SK-N-SH (cell line): Measurements from ENCODE around the gene KRTAP15-1.

Source experiments
- CHD2 ChIP-seq: fragments of 150-350 bp; IDR thresholded peaks from 2 replicates; pipeline ENCODE4 v1.6.1; 2018; ENCODE audit warnings: low read length; ENCODE audit not compliant: partially characterized antibody
- FOXJ3 ChIP-seq: sonication (generic); formaldehyde crosslinking; IDR thresholded peaks from 2 replicates; pipeline ENCODE4 v1.5.1; 2020; ENCODE audit warnings: mild to moderate bottlenecking, missing genetic modification reagents
- NRF1 ChIP-seq: IDR thresholded peaks from 2 replicates; pipeline ENCODE4 v1.6.1; 2012; ENCODE audit warnings: low read depth, mild to moderate bottlenecking, low read length
- POLR2AphosphoS5 ChIP-seq: IDR thresholded peaks from 2 replicates; pipeline ENCODE4 v1.6.1; 2012; ENCODE audit warnings: low read depth, low read length
- TF ChIP-seq, protein P1 (sequence below): fragments of 200-600 bp; sonication (generic); IDR thresholded peaks from 2 replicates; pipeline ENCODE4 v1.6.1; 2017; ENCODE audit warnings: antibody characterized with exemption, mild to moderate bottlenecking, moderate library complexity
- TF ChIP-seq, protein P2 (sequence below): fragments of 150-350 bp; IDR thresholded peaks from 2 replicates; pipeline ENCODE4 v1.6.1; 2017; ENCODE audit warnings: antibody characterized with exemption, low read length, low read depth, borderline replicate concordance

DNA sequence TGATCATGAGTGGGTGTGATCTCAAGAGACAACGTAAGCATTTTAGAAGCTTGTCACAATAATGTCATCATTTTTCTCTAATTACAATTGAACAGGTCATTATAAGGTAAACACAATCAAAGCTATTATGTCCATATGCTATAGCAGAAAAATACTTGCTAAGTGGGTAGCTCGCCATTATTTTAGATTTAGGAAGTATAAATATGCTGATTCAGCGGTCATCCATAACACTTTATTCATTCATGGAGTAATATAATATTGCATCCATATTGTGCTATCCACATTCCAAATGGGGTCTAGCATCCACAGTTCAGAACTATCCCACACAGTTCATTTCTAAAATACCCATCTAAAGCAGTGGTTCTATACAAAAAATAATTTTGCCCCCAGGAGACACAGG lies 8.4 kb downstream of the KRTAP15-1 start:
- TF ChIP-seq NRF1 = no peak
- TF ChIP-seq POLR2AphosphoS5 = no peak
- no peak for TF ChIP-seq CHD2
- TF ChIP-seq, protein P1, sequence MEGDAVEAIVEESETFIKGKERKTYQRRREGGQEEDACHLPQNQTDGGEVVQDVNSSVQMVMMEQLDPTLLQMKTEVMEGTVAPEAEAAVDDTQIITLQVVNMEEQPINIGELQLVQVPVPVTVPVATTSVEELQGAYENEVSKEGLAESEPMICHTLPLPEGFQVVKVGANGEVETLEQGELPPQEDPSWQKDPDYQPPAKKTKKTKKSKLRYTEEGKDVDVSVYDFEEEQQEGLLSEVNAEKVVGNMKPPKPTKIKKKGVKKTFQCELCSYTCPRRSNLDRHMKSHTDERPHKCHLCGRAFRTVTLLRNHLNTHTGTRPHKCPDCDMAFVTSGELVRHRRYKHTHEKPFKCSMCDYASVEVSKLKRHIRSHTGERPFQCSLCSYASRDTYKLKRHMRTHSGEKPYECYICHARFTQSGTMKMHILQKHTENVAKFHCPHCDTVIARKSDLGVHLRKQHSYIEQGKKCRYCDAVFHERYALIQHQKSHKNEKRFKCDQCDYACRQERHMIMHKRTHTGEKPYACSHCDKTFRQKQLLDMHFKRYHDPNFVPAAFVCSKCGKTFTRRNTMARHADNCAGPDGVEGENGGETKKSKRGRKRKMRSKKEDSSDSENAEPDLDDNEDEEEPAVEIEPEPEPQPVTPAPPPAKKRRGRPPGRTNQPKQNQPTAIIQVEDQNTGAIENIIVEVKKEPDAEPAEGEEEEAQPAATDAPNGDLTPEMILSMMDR = no peak
- TF ChIP-seq FOXJ3 (CRISPR knock-in tag) = no peak
- TF ChIP-seq, protein P2, sequence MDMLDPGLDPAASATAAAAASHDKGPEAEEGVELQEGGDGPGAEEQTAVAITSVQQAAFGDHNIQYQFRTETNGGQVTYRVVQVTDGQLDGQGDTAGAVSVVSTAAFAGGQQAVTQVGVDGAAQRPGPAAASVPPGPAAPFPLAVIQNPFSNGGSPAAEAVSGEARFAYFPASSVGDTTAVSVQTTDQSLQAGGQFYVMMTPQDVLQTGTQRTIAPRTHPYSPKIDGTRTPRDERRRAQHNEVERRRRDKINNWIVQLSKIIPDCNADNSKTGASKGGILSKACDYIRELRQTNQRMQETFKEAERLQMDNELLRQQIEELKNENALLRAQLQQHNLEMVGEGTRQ = no peak
